GM18502 (cell line): Measurements from ENCODE around the gene PANX3.

Source experiments
- ATAC-seq: cut with Tn5 transposase; IDR thresholded peaks from one replicate; pipeline ENCODE4 v1.9.1; 2021; ENCODE audit warnings: mild to moderate bottlenecking; ENCODE audit not compliant: unreplicated experiment, poor library complexity

The PANX3 gene

DNA sequence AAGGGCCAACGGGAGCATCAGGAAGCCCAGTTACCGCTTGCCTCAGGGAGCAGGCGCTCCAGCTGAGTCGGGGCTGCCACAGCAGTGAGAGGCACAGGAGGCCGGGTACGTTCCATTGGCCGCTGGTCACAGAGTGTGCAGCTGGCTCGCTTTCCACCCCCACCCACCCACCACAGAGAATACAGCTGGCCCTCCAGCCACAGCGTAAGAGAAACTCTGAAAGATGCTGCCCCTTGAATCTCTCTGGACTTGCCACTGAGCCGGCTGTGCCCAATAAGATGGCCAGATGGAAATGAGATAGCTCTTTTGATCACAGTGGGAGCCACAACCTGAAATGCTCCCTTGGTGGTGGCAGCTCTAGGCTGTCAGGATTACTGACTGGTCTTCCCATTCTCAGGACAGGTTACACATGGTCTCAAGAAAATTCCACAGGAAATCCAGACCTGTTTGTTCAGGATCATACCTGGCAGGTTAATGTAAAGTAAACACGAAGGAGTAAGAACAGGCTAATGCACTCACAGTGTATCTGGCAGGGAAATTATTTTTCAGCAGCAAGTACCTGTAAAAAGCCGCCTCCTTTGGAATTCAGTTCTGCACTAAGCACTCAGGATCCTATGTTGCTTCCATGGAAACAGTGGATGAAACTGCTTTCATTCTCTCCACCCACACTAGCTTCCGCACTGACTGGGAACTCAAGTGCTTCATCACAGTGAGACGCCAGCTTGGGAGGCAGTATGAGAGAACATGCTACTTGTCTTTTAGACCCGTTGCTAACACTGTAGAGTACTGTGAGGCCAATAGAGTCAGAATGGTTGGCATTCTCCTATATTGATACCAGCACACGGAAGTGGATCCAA is 45.8 kb downstream of the PANX3 start:
- no peak for ATAC-seq

DNA sequence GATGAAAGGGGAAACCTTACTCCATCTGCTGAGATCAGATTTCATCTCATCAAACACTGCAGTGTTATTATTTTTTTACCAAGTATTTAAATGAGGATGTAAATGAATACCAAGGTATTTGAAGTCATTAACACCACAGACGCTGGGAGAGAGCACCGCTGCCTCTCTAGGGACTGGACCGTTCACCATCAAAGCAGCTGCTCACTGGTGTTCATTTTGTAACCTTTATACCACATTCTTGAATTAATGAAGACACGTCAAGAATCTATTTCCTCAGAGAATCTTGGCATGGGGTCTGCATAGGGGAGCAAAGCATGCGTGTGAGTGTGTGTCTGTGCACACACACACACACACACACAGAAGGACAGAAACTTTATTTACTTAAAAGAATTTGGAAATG is 46.7 kb downstream of the PANX3 start:
- no peak for ATAC-seq

DNA sequence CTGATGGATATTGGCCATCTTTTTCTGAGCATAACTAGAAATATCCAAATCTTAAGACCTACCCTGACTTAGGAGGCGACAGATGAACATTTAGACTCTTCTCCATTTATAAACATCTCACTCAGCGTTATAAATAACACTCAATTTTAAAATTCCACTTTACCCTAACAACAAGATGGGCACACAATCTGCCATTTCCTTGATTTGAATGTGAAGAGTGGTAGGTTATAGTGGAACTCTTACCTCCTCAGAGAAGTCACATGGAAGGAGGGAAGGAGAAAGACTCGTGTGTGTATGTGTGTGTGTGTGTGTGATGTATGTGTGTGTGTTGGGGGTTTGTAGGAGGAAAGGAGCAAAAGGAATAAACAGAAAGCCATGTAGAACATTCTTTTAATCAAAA is 47.3 kb downstream of the PANX3 start:
- no peak for ATAC-seq

- no peak for ATAC-seq
These were observed 47.8 kb downstream of the PANX3 start for GRCh38 chr11:124658986-124659385.

- no peak for ATAC-seq
These were observed 50.3 kb downstream of the PANX3 start for GRCh38 chr11:124661553-124661952.

GRCh38 chr11:124662106-124662505 is 50.9 kb downstream of the PANX3 start:
- no peak for ATAC-seq

GRCh38 chr11:124663861-124664260 is 52.6 kb downstream of the PANX3 start:
- ATAC-seq: no peak

DNA sequence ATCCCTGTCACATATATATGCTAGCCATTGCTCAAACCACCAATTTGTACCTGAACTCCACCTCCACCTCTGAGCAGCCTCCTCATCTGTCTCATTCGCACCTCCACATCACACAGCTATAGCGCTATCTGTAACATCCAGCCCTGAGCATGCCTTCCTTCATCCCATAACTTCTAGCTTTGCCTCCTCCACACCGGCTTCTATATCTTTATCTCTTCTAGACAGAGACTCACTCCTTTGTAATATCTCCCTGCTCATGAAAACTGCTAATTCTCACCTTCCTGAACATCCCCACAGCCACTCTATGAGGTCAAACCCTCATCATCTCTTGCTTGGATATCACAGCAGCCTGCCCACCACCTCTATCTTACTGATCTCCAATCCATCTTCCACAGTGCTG is 56.4 kb downstream of the PANX3 start:
- no peak for ATAC-seq

DNA sequence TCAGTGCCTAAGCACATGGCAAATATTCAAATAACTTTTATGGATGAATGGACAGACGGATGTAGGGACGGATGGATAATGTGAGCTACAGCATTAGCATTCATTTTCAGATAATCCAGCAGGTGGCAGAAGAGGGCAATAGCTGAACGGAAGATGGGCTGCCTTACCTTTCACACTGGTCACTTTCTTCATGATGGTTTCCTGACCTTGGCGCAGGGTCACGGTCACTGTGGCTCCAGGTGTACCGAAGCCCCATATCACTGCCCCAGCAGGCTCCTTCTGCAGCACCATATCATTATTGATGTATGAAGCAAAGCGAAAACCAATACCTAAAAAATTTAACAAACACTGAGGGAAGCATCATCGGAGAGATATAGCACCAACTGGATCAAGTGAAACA is 58.0 kb downstream of the PANX3 start:
- ATAC-seq: peak; percentile 37
